Sigmoid colon (tissue), 7 donors: ENCODE measurements around the gene SLC15A4. TPM values are rescaled to one million over a fixed set of nuclear protein-coding genes. Genes with fewer than 3 reads are reported as not detected.

Experiments
- DNase-seq: peaks from one replicate; pipeline ENCODE4 v3.0.0-alpha.2; 2019
- H3K27ac ChIP-seq, 4 donors: fragments of 200-600 bp; sonication (generic); one replicate each; pipeline ENCODE4 v1.5.1; 2016 to 2019; ENCODE audit warnings: mild to moderate bottlenecking in 1 of 4
- H3K27me3 ChIP-seq, 3 donors: fragments of 200-600 bp; sonication (generic); one replicate each; pipeline ENCODE4 v1.5.1; 2019; ENCODE audit warnings: mild to moderate bottlenecking in 1 of 3
- H3K36me3 ChIP-seq, 4 donors: fragments of 200-600 bp; sonication (generic); one replicate each; pipeline ENCODE4 v1.5.1; 2016 to 2019
- H3K4me1 ChIP-seq, 4 donors: fragments of 200-600 bp; sonication (generic); one replicate each; pipeline ENCODE4 v1.5.1; 2017 to 2019
- H3K4me3 ChIP-seq, 4 donors: fragments of 200-600 bp; sonication (generic); one replicate each; pipeline ENCODE4 v1.5.1; 2017 to 2019; ENCODE audit warnings: mild to moderate bottlenecking in 2 of 4, moderate library complexity in 1 of 4
- H3K9me3 ChIP-seq, 4 donors: fragments of 200-600 bp in 3 of 4; sonication (generic) in 3 of 4; one replicate each; pipeline versions ENCODE4 v1.5.1 to v1.6.1; 2013 to 2019
- EP300 ChIP-seq, 4 donors: sonication (generic); formaldehyde crosslinking; IDR thresholded peaks; one replicate each; pipeline ENCODE4 v1.6.1; 2017; ENCODE audit warnings: antibody characterized with exemption in 4 of 4
- POLR2A ChIP-seq, 2 donors: fragments of 450-650 bp; IDR thresholded peaks; one replicate each; pipeline ENCODE4 v1.6.1; 2016; ENCODE audit warnings: antibody characterized with exemption in 2 of 2, mild to moderate bottlenecking in 2 of 2, moderate library complexity in 2 of 2
- POLR2AphosphoS5 ChIP-seq, 4 donors: sonication (generic); formaldehyde crosslinking; IDR thresholded peaks; one replicate each; pipeline ENCODE4 v1.6.1; 2017; ENCODE audit warnings: antibody characterized with exemption in 4 of 4
- WGBS, 2 donors: extraction: QIAGEN DNeasy Blood & Tissue Kit; methylation state at CpG; one replicate each; pipeline ENCODE4 v1.1.7; 2013; 5-methylcytosine and 5-hydroxymethylcytosine counted together
- intact Hi-C: fragments of 100-400 bp; cut with DNase I; formaldehyde crosslinking; loops from one replicate; pipeline ENCODE4 v1.15.1; 2023
- polyA plus RNA-seq, 3 donors: library from polyadenylated mRNA; stranded (reverse); fragments of 200-250 nt; gene quantifications; one replicate each; pipeline ENCODE4 v1.2.3, GENCODE V29; 2013
- total RNA-seq, 4 donors: library from RNA; depleted of rRNA; stranded (reverse); fragments of >200 nt; gene quantifications; one replicate each; pipeline ENCODE4 v1.1.0, GENCODE V29; 2016
- TF ChIP-seq, protein P1 (sequence below), 4 experiments: fragments of 450-650 bp in 3 of 4; fragments of 200-600 bp in 1 of 4; IDR thresholded peaks; one replicate each; pipeline ENCODE4 v1.5.1; 2016 to 2019; ENCODE audit warnings: antibody characterized with exemption in 4 of 4, mild to moderate bottlenecking in 3 of 4, moderate library complexity in 2 of 4
- donor health status: healthy with polysubstance abuse.
- donor health status: Bipolar disorder and iron deficiency.
- donor health status: healthy.

The SLC15A4 gene
- total and polyA plus RNA-seq, 7 donors: 3.6 to 42.0 (median 19.4) TPM

DNA sequence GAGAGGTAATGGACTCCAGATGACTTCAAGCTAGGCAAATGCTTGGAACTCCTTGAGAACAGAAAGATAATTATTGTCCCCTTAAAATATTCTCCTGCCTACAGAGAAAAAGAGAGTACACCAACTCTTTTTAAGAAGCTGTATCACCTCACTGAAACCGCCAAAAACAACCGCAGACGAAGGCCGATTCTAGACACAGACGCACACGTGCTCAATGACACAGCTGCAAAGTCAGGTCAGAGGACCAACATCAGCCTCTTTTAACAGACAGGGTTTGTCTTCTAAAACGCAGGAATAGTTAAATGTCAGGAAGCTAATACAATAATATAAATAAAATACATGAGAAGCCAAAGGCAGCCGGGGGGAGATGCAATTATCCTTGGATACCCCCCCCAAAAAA is 19.0 kb downstream of the SLC15A4 start:
- peaks cover 20 to 60% (median 30%) of the 10 kb centered on the region in 4 donors for H3K36me3 ChIP-seq
- no peak overlapping the region for H3K27ac ChIP-seq
- intact Hi-C loops: no loop called here
- H3K4me1 ChIP-seq: peaks cover 0 to 12% (median 2%) of the 10 kb centered on the region in 4 donors
- DNase-seq: peak; percentile 4
- H3K4me3 ChIP-seq: no peak overlapping the region
- no peak for TF ChIP-seq POLR2AphosphoS5 (IDR thresholded peaks at IDR 0.05)
- 95 to 96% methylated on average over 8 of the region's 8 CpGs for WGBS, 2 donors
- no peaks in the 10 kb centered on the region for H3K9me3 ChIP-seq
- no peaks in the 10 kb centered on the region for H3K27me3 ChIP-seq

DNA sequence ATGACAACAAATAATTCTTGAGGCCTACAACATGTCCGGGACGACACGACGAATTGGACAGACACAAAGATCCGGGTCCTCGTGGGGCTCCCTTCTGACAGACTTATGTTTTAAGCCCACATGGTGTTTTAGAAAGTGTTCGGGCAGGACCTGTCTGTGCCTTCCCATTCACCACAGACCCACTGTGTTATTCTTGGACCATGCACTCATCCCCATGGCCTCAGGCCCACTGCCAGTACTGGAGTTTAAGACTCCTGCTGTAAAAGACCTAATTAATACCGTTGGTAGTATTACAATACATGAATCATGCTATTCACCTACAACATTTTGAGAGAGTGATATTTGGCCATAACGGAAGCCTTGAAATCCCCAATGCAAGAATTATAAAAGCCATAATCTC is 20.0 kb downstream of the SLC15A4 start:
- H3K4me1 ChIP-seq: peaks cover 0 to 6% (median 2%) of the 10 kb centered on the region in 4 donors
- DNase-seq: peak; percentile 22
- H3K36me3 ChIP-seq: peaks cover 20 to 65% (median 38%) of the 10 kb centered on the region in 4 donors
- TF ChIP-seq POLR2AphosphoS5 (IDR thresholded peaks at IDR 0.05) (no peak), EP300 (IDR thresholded peaks at IDR 0.05) (no peak), POLR2A (IDR thresholded peaks at IDR 0.05) (no peak)
- TF ChIP-seq, protein P1, sequence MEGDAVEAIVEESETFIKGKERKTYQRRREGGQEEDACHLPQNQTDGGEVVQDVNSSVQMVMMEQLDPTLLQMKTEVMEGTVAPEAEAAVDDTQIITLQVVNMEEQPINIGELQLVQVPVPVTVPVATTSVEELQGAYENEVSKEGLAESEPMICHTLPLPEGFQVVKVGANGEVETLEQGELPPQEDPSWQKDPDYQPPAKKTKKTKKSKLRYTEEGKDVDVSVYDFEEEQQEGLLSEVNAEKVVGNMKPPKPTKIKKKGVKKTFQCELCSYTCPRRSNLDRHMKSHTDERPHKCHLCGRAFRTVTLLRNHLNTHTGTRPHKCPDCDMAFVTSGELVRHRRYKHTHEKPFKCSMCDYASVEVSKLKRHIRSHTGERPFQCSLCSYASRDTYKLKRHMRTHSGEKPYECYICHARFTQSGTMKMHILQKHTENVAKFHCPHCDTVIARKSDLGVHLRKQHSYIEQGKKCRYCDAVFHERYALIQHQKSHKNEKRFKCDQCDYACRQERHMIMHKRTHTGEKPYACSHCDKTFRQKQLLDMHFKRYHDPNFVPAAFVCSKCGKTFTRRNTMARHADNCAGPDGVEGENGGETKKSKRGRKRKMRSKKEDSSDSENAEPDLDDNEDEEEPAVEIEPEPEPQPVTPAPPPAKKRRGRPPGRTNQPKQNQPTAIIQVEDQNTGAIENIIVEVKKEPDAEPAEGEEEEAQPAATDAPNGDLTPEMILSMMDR (IDR thresholded peaks at IDR 0.05): no peak
- intact Hi-C loops: no loop called here
- 96 to 98% methylated on average over 9 of the region's 9 CpGs for WGBS, 2 donors
- no peak overlapping the region for H3K4me3 ChIP-seq
- H3K27me3 ChIP-seq: no peaks in the 10 kb centered on the region
- H3K9me3 ChIP-seq: no peaks in the 10 kb centered on the region
- no peak overlapping the region for H3K27ac ChIP-seq

DNA sequence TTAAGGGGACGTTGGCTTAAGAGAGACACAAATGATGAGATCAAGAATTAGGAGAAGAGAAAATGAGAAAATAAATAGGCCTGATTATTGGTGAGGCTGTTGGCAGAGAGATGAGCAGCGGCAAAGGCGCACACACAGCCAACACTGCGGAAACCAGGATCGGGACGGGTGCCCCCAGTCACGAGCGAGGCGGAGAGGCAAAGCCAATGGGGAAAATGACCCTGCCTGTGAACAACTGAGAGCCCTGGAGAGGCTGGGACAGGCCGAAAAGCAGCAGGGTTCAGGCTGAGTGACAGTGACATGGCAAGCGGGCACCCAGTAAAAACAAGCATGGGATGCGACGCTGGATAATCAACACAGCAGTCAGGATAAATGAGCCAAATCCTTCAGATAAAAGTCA is 21.0 kb downstream of the SLC15A4 start:
- Histone ChIP-seq H3K4me1 (peaks cover 0 to 6% (median 2%) of the 10 kb centered on the region in 4 donors), H3K27me3 (no peaks in the 10 kb centered on the region), H3K27ac (no peak overlapping the region), H3K4me3 (no peak overlapping the region), H3K9me3 (no peaks in the 10 kb centered on the region), H3K36me3 (peaks cover 19 to 65% (median 40%) of the 10 kb centered on the region in 4 donors)
- TF ChIP-seq, protein P1 (IDR thresholded peaks at IDR 0.05): no peak
- TF ChIP-seq POLR2A (IDR thresholded peaks at IDR 0.05): no peak
- no peak for TF ChIP-seq POLR2AphosphoS5 (IDR thresholded peaks at IDR 0.05)
- TF ChIP-seq EP300 (IDR thresholded peaks at IDR 0.05): no peak
- DNase-seq: peak; percentile 29
- intact Hi-C loops: no loop called here
- WGBS, 2 donors: 90 to 92% methylated on average over 13 of the region's 13 CpGs

DNA sequence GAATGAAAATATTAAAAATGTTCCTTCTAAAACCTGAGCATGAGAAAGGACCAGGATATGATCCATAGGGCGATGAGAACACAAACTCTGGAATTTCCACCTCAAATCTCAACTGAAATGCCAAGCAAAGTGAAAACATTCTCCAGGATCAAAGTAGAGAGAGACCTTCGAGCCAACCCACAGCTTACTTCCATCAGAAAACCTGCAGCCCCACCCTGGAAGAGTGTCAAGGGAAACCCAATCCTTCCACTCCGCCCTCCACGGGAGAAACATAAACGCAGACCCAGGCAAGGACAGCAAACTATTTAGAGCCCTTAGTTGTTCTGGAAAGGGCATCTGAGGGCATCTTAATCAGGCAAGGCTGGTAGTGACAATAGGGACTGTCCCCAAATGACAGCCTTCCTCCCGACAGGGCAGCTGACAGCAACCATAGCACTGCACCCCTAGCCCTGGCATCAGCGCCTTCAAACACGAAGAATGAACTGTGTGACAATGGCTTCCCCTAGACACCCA is 21.8 kb downstream of the SLC15A4 start:
- no peaks in the 10 kb centered on the region for H3K9me3 ChIP-seq
- peaks cover 10 to 65% (median 41%) of the 10 kb centered on the region in 4 donors for H3K36me3 ChIP-seq
- H3K4me3 ChIP-seq: no peak overlapping the region
- intact Hi-C loops: no loop called here
- 69 to 71% methylated on average over 8 of the region's 8 CpGs for WGBS, 2 donors
- H3K27me3 ChIP-seq: no peaks in the 10 kb centered on the region
- H3K4me1 ChIP-seq: peaks cover 0 to 6% (median 2%) of the 10 kb centered on the region in 4 donors
- no peak overlapping the region for H3K27ac ChIP-seq
- peak; percentile 14 for DNase-seq
- TF ChIP-seq POLR2AphosphoS5 (IDR thresholded peaks at IDR 0.05): no peak
- TF ChIP-seq EP300 (IDR thresholded peaks at IDR 0.05): no peak
- TF ChIP-seq POLR2A (IDR thresholded peaks at IDR 0.05): no peak
- TF ChIP-seq, protein P1 (IDR thresholded peaks at IDR 0.05): no peak

DNA sequence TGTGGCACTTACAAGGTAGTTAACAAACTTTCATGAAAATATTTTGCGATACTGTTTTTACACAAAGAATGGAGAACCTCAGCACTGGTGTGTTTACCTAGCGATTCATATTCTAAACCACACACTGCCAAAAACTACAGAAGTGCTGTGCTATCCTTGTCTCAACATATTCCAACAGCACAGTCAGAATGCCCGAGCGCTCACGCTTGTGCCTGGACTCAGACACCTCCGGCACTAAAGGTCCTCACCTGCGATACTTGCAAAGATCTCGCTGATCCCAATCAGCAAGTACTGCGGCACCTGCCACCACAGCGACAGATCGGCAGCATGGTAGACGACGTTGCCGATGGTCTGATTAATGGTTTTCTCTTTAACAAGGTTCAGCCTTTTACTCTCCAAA is 23.2 kb downstream of the SLC15A4 start:
- Histone ChIP-seq H3K27me3 (no peaks in the 10 kb centered on the region), H3K4me1 (peaks cover 0 to 6% (median 2%) of the 10 kb centered on the region in 4 donors), H3K36me3 (peaks cover 9 to 76% (median 46%) of the 10 kb centered on the region in 4 donors), H3K4me3 (no peak overlapping the region), H3K9me3 (no peaks in the 10 kb centered on the region), H3K27ac (no peak overlapping the region)
- DNase-seq: peak; percentile 45
- intact Hi-C loops: no loop called here
- TF ChIP-seq EP300 (IDR thresholded peaks at IDR 0.05) (no peak), POLR2A (IDR thresholded peaks at IDR 0.05) (no peak), POLR2AphosphoS5 (IDR thresholded peaks at IDR 0.05) (no peak)
- TF ChIP-seq, protein P1 (IDR thresholded peaks at IDR 0.05): no peak
- WGBS, 2 donors: 97% methylated on average over 14 of the region's 14 CpGs
